K562 treated with DMSO at 1 percent for 24 hours (cell line): Measurements from ENCODE around the gene SUSD4. TPM values are rescaled to one million over a fixed set of nuclear protein-coding genes. Genes with fewer than 3 reads are reported as not detected.

Source experiments
- total RNA-seq: library from RNA; unstranded; fragments of 300-600 nt; gene quantifications from 2 replicates; pipeline ENCODE4 v1.2.3, GENCODE V29; 2022; ENCODE audit warnings: low read depth; ENCODE audit not compliant: insufficient read depth

SUSD4 gene
- 0.21 and 0.43 TPM in 2 replicates for total RNA-seq

GRCh38 chr1:223363856-223364684 lies at the start of gene SUSD4:
Gene SUSD4, minus strand, starts transcription at chr1:223364176. Its CDS starts 751 bp downstream, at chr1:223363425.

GRCh38 chr1:223393275-223394214 lies 29.6 kb upstream of the SUSD4 start, which contains the start of gene CCDC185:
Gene CCDC185, plus strand, starts transcription at chr1:223393415. Its CDS starts 61 bp downstream, at chr1:223393476.

Other genes with a start within 250 kb of the SUSD4 start
- 0.42 and 1.7 TPM in 2 replicates for gene TLR5, start 220.9 kb downstream of the SUSD4 start, total RNA-seq
- gene CCDC185, start 29.2 kb upstream of the SUSD4 start, total RNA-seq = not detected in 2 replicates